Esophagus squamous epithelium (tissue), 5 donors: ENCODE results near the gene DIDO1. TPM values are rescaled to one million over a fixed set of nuclear protein-coding genes. Genes with fewer than 3 reads are reported as not detected.

Experiments
- DNase-seq: peaks from one replicate; lab custom pipeline; 2025; lab: John Stamatoyannopoulos, UW
- H3K27ac ChIP-seq, 4 donors: fragments of 200-600 bp; sonication (generic); one replicate each; pipeline ENCODE4 v1.5.1; 2016 to 2019; ENCODE audit warnings: mild to moderate bottlenecking in 1 of 4
- H3K27me3 ChIP-seq, 4 donors: fragments of 200-600 bp; sonication (generic); 1 replicate in 3 of 4; 2 replicates in 1 of 4; pipeline versions ENCODE4 v1.5.1 to v1.6.0; 2017 to 2021; ENCODE audit warnings: antibody characterized with exemption in 1 of 4
- H3K36me3 ChIP-seq, 3 donors: fragments of 200-600 bp; sonication (generic); one replicate each; pipeline ENCODE4 v1.5.1; 2016 to 2019
- H3K4me1 ChIP-seq, 3 donors: fragments of 200-600 bp; sonication (generic); one replicate each; pipeline ENCODE4 v1.5.1; 2017 to 2019
- H3K4me3 ChIP-seq, 4 donors: fragments of 200-600 bp; sonication (generic); 1 replicate in 3 of 4; 2 replicates in 1 of 4; pipeline ENCODE4 v1.5.1; 2016 to 2019; ENCODE audit warnings: mild to moderate bottlenecking in 2 of 4, moderate library complexity in 1 of 4
- H3K9me3 ChIP-seq, 3 donors: fragments of 200-600 bp; sonication (generic); one replicate each; pipeline ENCODE4 v1.5.1; 2016 to 2019
- POLR2A ChIP-seq, 4 donors: fragments of 450-650 bp; IDR thresholded peaks; one replicate each; pipeline ENCODE4 v1.6.1; 2017; ENCODE audit warnings: antibody characterized with exemption in 4 of 4, mild to moderate bottlenecking in 4 of 4, moderate library complexity in 3 of 4
- WGBS, 2 donors: methylation state at CpG; one replicate each; pipeline ENCODE4 v1.1.5; 2018; 5-methylcytosine and 5-hydroxymethylcytosine counted together
- intact Hi-C: fragments of 100-400 bp; cut with DNase I; formaldehyde crosslinking; loops from one replicate; pipeline ENCODE4 v1.15.0; 2022
- total RNA-seq, 4 donors: library from RNA; depleted of rRNA; stranded (reverse); fragments of >200 nt; gene quantifications; one replicate each; pipeline ENCODE4 v1.1.0, GENCODE V29; 2016
- TF ChIP-seq, protein P1 (sequence below), 6 experiments: fragments of 450-650 bp in 4 of 6; fragments of 200-600 bp in 2 of 6; sonication (generic) in 2 of 6; IDR thresholded peaks; one replicate each; pipeline ENCODE4 v1.5.1; 2016 to 2019; ENCODE audit warnings: antibody characterized with exemption in 6 of 6, mild to moderate bottlenecking in 4 of 6, moderate library complexity in 4 of 6
- donor health status: DM: yes; HTN: yes; CAD: no.

DIDO1 gene
- total RNA-seq, 4 donors from 2014 or later, result 27.6 to 57.8 (median 36.7) TPM

DNA sequence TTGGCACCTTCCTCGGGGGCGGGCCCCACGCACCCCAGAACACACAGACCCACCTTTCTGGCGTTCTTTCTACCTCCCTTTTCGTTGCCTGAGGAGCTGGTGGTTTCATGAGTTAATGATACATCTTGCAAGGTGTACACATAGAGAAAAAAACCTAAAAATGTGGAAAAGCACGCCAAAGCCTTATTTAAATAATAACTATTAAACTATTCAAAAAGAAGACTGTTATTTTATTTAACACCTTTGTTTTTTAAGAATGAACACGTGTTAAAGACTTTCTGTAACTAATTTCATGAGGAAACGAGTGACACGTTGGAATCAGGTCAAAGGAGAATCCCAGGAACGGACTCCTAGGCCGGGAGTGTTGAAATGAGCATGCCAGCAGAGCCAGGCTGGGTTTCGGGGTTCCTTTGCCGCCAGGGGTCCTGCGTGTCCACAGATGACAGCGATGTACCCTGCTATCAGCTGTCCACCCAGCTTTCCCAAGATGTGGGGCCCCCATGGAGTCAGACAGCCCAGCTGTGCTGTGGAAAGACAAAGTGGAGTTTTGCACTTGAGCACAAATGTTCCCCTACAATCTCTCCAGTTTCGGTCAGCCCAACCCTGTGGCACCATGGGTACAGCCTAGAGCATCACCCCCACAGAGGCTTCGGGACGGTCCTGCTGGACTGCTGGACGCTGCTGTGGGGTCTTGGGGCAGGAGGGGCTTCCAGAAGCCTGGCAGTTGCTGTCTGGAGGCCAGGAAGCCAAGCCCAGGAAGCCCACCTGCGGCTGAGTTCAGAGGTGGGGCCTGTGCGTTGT, 42.3 kb upstream of the DIDO1 start:
- Histone ChIP-seq H3K36me3 (no peaks in the 10 kb centered on the region), H3K4me1 (peaks cover 6 to 12% (median 7%) of the 10 kb centered on the region in 3 donors), H3K4me3 (no peak overlapping the region), H3K9me3 (no peaks in the 10 kb centered on the region), H3K27me3 (peaks cover 0 to 60% (median 8%) of the 10 kb centered on the region in 4 donors), H3K27ac (no peak overlapping the region)
- 62 to 68% methylated on average over 10 to 20 of the region's 21 CpGs for WGBS, 2 donors
- intact Hi-C loops, result no loop called here
- DNase-seq, result no peak
- TF ChIP-seq, protein P1, sequence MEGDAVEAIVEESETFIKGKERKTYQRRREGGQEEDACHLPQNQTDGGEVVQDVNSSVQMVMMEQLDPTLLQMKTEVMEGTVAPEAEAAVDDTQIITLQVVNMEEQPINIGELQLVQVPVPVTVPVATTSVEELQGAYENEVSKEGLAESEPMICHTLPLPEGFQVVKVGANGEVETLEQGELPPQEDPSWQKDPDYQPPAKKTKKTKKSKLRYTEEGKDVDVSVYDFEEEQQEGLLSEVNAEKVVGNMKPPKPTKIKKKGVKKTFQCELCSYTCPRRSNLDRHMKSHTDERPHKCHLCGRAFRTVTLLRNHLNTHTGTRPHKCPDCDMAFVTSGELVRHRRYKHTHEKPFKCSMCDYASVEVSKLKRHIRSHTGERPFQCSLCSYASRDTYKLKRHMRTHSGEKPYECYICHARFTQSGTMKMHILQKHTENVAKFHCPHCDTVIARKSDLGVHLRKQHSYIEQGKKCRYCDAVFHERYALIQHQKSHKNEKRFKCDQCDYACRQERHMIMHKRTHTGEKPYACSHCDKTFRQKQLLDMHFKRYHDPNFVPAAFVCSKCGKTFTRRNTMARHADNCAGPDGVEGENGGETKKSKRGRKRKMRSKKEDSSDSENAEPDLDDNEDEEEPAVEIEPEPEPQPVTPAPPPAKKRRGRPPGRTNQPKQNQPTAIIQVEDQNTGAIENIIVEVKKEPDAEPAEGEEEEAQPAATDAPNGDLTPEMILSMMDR (IDR thresholded peaks at IDR 0.05), result no peak

DNA sequence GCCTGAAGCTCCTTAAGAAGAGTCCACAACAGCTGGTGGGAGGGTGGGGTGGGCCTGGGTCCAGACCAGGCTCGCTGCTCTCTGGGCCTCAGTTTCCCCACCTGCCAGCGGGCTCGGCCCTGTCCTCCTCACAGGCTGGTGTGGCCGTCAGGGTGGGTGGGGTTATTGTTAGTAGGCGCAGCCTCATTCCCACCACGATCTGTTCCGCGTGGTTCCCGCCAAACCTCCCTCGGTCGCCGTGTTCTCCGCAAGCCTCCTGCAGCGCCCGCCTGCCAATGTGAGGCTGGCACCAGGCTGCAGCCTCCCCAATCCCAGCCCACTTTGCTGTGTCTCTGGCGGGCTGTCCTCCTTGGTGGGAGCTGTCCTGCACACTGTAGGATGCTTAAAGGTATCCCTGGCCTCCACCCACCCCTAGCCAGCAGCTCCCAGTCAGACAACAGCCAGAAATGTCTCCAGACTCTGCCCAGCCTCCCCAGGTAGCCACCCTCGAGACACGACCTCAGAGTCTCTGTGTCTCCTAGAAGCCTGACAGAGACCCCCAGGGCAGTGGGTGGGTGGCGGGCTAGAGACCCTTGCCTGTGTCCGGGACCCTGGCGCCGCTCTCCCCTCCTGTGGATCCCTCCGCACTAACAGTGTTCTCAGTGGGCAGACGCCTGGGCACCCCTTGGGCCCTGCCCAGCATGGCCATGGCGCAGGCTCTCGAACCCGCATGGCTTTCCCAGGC, 41.5 kb upstream of the DIDO1 start:
- 84 to 90% methylated on average over 20 to 25 of the region's 27 CpGs for WGBS, 2 donors
- Histone ChIP-seq H3K9me3 (no peaks in the 10 kb centered on the region), H3K27me3 (peaks cover 0 to 52% (median 3%) of the 10 kb centered on the region in 4 donors), H3K4me1 (peaks cover 4 to 5% (median 5%) of the 10 kb centered on the region in 3 donors), H3K27ac (no peak overlapping the region), H3K4me3 (no peak overlapping the region), H3K36me3 (no peaks in the 10 kb centered on the region)
- DNase-seq, result no peak
- no peak for TF ChIP-seq POLR2A (IDR thresholded peaks at IDR 0.05)
- TF ChIP-seq, protein P1 (IDR thresholded peaks at IDR 0.05), result no peak
- intact Hi-C loops, result no loop called here

DNA sequence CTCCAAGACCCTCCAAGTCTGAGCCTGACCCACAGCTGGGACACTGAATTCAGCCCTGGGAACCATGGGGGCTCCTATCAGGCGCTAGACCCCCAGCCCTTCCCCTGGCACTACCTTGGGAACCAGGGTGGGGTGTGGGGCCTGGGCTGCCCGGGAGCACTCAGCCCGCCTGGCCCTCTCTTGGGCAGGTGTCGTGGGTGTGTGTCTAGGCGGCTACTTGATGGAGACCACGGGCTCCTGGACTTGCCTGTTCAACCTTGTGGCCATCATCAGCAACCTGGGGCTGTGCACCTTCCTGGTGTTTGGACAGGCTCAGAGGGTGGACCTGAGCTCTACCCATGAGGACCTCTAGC, 40.8 kb upstream of the DIDO1 start:
- no peak overlapping the region for H3K4me3 ChIP-seq
- no peaks in the 10 kb centered on the region for H3K4me1 ChIP-seq
- H3K36me3 ChIP-seq, result no peaks in the 10 kb centered on the region
- no peak overlapping the region for H3K27ac ChIP-seq
- H3K9me3 ChIP-seq, result no peaks in the 10 kb centered on the region
- DNase-seq, result no peak
- peaks cover 0 to 45% (median 1%) of the 10 kb centered on the region in 4 donors for H3K27me3 ChIP-seq
- 100% methylated on average over 3 of the region's 6 CpGs; no CpG with 5 or more reads in 1 of the 2 donors for WGBS, 2 donors
- intact Hi-C loops, result no loop called here
- TF ChIP-seq, protein P1 (IDR thresholded peaks at IDR 0.05), result no peak
- TF ChIP-seq POLR2A (IDR thresholded peaks at IDR 0.05), result no peak

DNA sequence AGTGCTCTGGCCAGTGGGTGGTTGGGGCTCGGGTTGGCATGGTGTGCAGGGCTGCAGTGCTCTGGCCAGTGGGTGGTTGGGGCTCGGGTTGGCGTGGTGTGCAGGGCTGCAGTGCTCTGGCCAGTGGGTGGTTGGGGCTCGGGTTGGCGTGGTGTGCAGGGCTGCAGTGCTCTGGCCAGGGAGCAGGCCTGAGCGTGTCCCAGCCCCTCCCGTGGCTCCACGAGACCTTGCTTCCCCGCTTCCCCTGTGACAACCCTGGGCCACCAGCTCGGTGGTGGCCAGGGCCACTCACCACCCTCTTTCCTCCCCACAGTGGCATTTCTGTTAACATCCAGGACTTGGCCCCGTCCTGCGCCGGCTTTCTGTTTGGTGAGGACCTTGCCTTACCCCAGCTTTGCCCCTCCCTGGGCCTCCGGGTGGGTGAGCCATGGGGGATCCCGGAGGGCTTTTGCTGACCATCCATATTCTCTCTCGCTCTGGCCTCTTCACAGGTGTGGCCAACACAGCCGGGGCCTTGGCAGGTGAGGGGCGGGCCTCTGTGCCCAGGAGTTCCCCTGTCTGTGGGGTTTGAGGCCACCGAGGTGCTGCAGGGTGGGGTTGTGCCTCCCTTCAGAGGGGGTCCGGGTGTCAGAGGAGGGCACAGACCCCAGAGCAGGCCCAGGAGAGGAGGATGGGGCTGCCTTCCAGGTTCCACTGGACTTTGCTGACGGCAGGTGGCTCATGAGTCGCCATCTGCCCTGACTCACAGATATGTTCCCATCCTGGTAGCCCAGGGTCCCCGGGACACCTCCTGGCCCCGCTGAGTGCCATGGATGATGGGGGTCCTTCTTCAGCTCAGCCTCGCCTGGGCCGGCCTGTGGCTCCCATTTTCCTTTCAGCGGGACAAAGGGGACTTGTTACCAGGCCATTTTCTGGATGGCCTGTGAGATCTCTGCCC, 40.2 kb upstream of the DIDO1 start:
- Histone ChIP-seq H3K27ac (no peak overlapping the region), H3K4me3 (no peak overlapping the region), H3K9me3 (no peaks in the 10 kb centered on the region), H3K27me3 (peaks cover 0 to 39% (median 1%) of the 10 kb centered on the region in 4 donors), H3K4me1 (no peaks in the 10 kb centered on the region), H3K36me3 (no peaks in the 10 kb centered on the region)
- DNase-seq, result no peak
- intact Hi-C loops, result no loop called here
- TF ChIP-seq POLR2A (IDR thresholded peaks at IDR 0.05), result no peak
- TF ChIP-seq, protein P1 (IDR thresholded peaks at IDR 0.05), result no peak
- WGBS, 2 donors, result 67 to 87% methylated on average over 6 to 14 of the region's 27 CpGs
